HG02588 (cell line): Measurements from ENCODE around the gene ALDH1A3.

ENCODE experiments used
- ATAC-seq: cut with Tn5 transposase; IDR thresholded peaks from one replicate; pipeline ENCODE4 v1.9.1; 2021; ENCODE audit warnings: mild to moderate bottlenecking, moderate library complexity; ENCODE audit not compliant: unreplicated experiment

ALDH1A3 gene

GRCh38 chr15:100858294-100858693 lies 21.3 kb upstream of the ALDH1A3 start:
- no peak for ATAC-seq

GRCh38 chr15:100859970-100860828 lies 19.4 kb upstream of the ALDH1A3 start:
- no peak for ATAC-seq

GRCh38 chr15:100860829-100861510 lies 18.7 kb upstream of the ALDH1A3 start:
- ATAC-seq = no peak

- ATAC-seq = no peak
Observed at GRCh38 chr15:100861511-100861991, 18.1 kb upstream of the ALDH1A3 start.

- ATAC-seq = no peak
Observed at GRCh38 chr15:100862162-100862561, 17.5 kb upstream of the ALDH1A3 start.

GRCh38 chr15:100863075-100863795 lies 16.4 kb upstream of the ALDH1A3 start:
- ATAC-seq = no peak

- no peak for ATAC-seq
Observed at GRCh38 chr15:100863796-100864267, 15.8 kb upstream of the ALDH1A3 start.

- no peak for ATAC-seq
Observed at GRCh38 chr15:100866386-100867330, 13.0 kb upstream of the ALDH1A3 start.

GRCh38 chr15:100867433-100867832 lies 12.2 kb upstream of the ALDH1A3 start:
- no peak for ATAC-seq

GRCh38 chr15:100869151-100869999 lies 10.3 kb upstream of the ALDH1A3 start:
- ATAC-seq = no peak

- ATAC-seq = peak; percentile 67
Observed at GRCh38 chr15:100873029-100873677, 6.5 kb upstream of the ALDH1A3 start.

GRCh38 chr15:100875495-100875894 lies 4.1 kb upstream of the ALDH1A3 start:
- ATAC-seq = no peak

- no peak for ATAC-seq
Observed at GRCh38 chr15:100875976-100876375, 3.7 kb upstream of the ALDH1A3 start.

GRCh38 chr15:100877551-100877950 lies 2.1 kb upstream of the ALDH1A3 start:
- no peak for ATAC-seq

- ATAC-seq = no peak
Observed at GRCh38 chr15:100878130-100878529, 1.5 kb upstream of the ALDH1A3 start.

GRCh38 chr15:100878648-100879047 lies 983 bp upstream of the ALDH1A3 start:
- ATAC-seq = no peak

GRCh38 chr15:100879061-100879463 lies 569 bp upstream of the ALDH1A3 start:
- ATAC-seq = no peak

- no peak for ATAC-seq
Observed at GRCh38 chr15:100880139-100880896, 687 bp downstream of the ALDH1A3 start.
